Measurements from ENCODE around the gene C19orf33.
"Not testable (repeated sequence)": the region's sequence is repeated elsewhere in the genome, so short reads cannot be mapped to it uniquely, and the experiment has no call there.

The C19orf33 gene

DNA sequence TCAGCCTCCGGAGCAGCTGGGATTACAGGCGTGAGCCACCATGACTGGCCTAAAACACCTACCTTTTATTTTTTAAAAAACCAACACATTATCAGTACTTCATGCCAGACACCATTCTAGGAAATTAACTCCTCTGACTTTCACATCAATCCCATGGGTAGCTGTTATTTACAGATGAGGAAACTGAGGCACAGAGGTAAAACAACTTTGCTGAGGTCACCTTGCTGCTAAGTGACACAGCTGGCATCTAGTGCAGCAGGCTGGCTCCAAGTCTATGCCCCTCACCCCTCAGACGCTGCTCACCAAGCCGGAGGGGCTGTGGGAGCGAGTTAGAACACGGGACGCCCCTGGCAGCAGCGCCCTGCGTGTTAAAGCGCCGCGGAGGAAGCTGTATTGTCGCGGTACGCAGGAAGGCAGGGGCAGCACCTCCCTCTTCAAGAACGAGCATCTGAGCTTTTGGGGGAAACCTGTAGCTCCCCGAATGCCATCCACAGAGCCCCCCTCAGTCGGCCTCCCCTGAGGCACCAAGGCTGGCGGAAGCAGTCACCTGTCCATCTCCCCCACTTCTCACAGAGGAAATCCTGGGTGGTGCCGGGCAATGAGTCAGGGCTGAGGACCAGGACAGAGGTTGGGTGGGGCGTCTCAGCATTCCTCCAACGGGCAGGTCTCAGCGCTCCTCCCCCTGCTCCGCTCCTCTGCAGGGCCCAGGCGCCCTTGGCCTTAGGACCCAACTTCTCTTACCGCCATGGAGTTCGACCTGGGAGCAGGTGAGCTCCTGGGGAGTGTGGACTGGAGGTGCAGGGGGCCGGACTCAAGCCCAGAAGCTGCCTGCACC is at the start of gene C19orf33:
C19orf33 (plus strand) TSS at position 735 of the 835 bp plus-strand sequence; CDS start at position 746, 11 bp downstream.
- DNase-seq (ENCODE audit: low read depth), result no peak

DNA sequence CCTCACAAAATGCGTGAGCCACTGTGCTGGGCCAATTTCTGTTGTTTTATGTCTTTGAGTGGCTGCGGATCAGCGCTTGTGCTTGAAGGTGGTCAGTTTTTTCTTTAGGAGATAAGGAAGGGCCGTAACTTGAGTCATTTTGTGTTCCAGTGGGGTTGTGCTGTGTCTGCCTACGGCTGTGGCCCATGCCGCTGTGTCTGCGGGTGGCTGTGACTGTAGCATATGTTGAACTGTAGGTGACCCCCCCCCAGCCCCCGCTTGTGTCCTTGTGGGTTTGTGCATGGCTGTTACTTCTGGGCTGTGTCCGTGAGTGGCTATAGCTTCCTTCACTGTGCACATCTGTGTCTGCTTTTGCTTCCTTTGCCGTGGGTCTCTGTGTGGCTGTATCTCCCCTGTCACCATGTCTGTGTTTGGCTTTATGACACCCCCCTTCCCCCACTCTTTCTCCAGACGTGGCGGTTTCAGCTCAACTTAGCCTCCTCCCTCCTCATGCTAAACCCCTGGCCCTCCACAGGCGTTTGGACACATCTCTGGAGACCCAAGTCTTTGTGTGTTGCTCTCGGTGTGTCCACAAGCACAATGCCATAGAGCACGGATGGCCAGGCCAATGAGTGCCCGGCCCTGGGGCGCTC is 48.6 kb upstream of the C19orf33 start:
- no peak for DNase-seq (ENCODE audit: low read depth)

DNA sequence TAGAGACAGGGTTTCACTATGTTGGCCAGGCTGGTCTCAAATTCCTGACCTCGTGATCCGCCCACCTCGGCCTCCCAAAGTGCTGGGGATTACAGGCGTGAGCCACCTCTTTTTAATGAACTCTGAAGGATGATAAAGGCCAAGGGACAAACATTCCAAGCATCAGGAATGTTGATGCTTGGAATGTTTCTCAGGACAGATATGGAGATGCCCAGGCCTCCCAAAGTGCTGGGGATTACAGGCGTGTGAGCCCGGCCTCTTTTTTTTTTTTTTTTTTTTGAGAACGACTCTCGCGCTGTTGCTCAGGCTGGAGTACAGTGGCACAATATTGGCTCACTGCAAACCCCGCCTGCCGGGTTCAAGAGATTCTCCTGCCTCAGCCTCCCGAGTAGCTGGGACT is 42.1 kb upstream of the C19orf33 start:
- not testable (repeated sequence) for DNase-seq (ENCODE audit: low read depth)

DNA sequence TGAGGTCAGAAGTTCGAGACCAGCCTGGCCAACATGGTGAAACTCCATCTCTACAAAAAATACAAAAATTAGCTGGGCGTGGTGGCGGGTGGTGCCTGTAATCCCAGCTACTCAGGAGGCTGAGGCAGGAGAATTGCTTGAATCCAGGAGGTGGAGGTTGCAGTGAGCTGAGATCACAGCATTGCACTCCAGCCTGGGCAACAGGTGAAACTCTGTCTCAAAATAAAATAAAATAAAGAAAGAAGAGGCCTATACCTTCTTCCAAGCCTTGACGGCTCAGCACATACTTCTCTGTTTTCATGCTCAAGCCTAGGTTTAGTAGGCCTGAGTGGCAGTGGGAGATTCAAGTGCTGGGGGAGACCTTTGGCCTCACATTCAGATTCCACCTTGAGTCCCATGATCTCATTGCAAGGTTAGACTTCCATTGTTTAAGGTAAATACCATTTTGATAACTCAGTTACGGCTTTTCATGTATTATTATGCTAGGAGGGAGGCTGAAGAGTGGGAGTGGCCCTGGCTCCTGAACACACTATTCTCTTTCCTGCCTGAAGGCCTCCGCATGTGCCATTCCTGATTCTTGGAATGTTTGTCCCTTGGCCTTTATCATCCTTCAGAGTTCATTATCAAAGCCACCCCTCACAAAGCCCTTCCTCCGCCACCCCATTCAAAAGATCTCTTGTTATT is 41.3 kb upstream of the C19orf33 start:
- DNase-seq (ENCODE audit: low read depth), result no peak

DNA sequence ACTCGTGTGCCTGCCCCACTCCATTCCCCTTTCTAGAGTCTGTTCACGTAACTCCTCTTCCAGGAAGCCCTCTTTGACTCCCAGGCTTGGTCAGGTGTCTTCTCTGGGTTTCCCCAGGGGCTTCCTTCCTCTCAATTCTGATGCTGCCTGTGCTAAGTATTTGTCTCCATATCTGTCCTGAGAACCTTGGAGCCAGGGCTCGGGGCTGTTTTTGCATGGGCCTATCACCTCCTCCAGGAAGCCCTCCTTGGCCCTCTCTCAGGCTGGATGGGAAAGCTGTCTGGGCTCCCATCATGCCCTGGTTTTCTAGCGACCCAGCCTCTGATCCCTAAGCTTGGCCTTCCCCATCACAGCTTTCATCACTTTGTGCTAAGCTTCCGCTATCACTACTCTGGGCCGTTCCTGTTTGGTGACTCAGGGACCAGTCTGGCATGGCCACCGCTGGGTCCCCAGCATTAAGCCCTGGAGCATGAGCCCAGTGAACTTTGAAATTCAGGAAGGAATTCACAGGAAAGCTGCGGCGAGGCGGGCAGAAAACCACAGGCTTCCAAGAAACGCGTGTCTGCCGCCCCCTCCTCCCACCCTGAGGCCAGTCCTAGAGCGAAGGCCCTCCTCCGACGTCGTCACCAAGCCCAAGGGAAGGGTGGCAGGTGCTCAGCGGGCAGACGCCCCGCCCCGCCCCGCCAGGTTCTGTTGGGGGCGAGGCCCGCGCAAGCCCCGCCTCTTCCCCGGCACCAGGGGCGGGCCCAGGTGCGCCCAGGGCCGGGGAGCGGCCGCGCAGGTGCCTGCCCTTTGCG is 40.2 kb upstream of the C19orf33 start:
- DNase-seq (ENCODE audit: low read depth), result peak; percentile 20

DNA sequence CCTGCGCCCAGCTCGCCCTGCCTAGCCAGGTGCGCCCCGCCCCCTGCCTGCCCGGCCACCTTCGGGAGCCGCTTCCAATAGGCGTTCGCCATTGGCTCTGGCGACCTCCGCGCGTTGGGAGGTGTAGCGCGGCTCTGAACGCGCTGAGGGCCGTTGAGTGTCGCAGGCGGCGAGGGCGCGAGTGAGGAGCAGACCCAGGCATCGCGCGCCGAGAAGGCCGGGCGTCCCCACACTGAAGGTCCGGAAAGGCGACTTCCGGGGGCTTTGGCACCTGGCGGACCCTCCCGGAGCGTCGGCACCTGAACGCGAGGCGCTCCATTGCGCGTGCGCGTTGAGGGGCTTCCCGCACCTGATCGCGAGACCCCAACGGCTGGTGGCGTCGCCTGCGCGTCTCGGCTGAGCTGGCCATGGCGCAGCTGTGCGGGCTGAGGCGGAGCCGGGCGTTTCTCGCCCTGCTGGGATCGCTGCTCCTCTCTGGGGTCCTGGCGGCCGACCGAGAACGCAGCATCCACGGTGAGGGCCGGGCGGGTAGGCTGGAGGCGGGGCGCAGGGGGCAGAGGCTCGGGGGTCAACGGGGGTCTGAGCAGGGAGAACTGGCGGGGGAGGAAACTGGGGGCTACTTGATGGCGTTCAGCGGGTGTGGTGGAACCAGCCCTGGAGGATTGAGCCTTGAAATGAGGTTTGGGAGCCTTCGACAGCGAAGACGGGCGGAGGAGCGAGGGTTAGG is 39.4 kb upstream of the C19orf33 start, which contains the start of gene SPINT2:
SPINT2 (plus strand) TSS at position 88 of the 727 bp plus-strand sequence; CDS start at position 408, 320 bp downstream.
- DNase-seq (ENCODE audit: low read depth), result no peak

DNA sequence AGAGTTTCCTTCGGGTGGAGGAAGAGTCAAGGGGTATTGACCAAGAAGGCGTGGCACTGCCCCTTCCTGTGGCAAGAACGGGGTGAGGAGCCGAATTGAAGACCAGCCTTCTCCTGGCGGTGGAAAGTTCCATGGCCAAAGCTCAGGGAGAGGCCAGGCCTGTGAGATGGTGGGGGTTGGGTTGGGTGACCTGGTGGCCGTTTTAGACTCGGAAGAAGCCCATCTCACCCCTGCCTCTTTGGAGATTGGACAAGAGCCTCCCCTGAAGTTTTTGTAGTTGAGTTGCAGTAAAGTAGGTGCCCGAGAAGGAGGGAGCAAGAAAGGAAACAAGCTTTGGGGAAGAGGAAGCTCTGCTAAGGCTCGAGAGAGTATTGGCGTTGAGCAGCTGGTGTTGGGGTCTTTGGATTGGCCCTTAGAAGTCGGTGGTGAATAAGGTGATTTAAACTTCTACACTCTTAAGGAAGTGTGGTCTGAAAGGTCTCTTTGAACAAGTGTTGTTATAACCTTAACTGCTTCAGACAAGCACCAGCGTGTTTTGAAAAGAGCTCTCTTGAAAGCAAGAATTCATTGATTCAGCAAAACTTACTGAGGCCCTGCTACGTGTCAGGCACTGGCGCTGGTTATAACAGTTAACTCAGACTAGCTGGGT is 38.7 kb upstream of the C19orf33 start:
- no peak for DNase-seq (ENCODE audit: low read depth)

DNA sequence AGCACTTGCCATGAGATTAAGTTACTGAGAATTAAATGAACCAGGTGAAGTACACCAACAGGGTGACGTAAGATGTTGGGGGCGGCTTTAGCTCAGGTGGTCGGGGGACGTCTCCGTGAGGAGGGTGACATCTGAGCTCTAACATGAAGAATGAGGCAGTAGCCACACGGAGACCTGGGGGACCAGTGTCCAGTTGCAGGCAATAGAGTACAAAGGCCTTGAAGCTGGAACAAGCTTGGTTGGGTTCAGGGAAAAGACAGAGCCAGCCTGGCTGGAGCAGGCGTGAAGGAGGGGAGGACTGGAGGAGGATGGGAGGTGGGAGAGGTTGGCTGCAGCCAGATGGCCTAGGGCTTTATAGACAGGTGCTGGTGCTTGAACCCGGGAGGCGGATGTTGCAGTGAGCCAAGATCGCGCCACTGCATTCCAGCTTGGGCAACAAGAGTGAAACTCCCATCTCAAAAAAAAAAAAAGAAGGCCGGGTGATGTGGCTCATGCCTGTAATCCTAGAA is 38.1 kb upstream of the C19orf33 start:
- no peak for DNase-seq (ENCODE audit: low read depth)

DNA sequence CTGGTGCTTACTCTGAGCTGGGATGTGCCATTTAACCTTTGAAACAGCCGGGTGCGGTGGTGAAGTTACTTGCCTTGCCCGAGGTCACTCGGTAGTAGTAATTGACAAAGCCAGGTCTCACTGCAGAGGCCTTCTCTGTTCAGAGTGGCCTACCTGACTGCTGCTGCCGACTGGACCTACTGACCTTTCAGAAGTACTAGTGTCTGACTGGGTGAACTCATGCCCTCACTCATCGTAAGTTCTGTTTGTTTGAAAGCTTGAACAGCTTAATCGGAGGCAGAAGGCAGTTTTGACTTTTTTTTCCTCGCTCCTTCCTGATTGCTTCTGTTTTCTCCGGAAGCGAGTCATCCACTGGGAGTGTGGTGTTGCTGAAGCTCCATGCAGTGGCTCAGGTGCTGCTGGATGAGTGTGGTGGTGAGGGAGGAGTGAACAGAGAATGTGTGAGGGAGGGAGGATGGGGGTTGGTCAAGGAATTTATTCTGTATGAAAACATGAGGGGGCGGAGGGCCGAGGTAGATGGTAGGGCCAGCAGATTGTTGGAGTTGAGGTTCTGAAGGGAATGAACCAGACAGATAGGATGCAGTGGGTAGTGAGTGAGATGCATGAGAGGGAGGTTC is 37.0 kb upstream of the C19orf33 start:
- no peak for DNase-seq (ENCODE audit: low read depth)

DNA sequence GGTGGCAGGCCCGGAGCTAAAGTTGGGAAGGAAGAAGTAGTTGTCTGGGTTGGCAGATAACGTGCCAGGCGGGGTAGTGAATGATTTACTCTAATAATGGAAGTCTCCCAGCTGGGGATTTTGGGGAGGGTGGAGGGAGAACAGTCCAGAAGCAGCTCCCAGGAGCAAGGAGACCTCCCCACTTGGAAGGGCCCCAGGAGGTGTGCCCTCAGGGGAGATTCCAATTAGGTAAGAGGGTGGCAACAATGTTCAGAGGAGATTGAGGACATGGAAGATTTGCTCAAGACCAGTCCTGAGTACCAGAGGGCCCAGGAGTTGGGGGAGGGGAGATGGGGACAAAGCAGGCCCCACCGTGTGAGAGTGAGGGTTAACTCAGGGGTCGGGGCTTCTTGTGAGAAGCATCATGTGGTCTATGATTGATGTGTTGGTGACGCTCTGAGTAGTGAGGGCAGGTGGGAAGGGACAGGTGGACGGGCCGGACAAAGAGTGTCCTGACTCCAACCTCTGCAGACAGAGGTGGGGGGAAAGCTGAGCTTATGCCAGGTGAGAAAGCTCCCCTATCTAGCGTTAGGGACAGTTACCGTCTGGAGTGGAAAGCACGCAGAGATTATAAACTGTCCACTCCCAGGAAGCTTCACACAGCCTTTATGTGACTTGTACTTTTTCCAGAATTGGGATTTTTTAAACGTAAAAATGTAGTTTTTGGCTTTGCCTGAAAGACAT is 36.1 kb upstream of the C19orf33 start:
- DNase-seq (ENCODE audit: low read depth), result no peak

DNA sequence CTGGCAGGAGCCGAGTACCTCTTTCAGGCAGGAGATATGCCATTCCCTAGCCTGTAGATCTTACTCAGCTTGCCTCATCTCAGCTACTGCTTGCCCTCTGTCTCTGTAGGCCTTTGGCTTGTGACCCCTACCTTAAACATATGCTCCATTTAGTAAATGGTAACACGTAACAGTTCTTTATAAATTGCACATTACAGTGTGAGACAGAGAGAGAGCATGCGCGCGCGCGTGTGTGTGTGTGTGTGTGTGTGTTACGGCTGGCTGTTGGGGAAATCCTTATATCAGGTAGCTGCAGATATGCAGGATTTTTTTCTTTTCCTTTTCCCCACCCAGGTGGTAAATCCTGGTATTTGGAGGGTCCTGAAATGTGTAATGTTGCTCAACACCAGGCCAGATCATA is 35.5 kb upstream of the C19orf33 start:
- no peak for DNase-seq (ENCODE audit: low read depth)

DNA sequence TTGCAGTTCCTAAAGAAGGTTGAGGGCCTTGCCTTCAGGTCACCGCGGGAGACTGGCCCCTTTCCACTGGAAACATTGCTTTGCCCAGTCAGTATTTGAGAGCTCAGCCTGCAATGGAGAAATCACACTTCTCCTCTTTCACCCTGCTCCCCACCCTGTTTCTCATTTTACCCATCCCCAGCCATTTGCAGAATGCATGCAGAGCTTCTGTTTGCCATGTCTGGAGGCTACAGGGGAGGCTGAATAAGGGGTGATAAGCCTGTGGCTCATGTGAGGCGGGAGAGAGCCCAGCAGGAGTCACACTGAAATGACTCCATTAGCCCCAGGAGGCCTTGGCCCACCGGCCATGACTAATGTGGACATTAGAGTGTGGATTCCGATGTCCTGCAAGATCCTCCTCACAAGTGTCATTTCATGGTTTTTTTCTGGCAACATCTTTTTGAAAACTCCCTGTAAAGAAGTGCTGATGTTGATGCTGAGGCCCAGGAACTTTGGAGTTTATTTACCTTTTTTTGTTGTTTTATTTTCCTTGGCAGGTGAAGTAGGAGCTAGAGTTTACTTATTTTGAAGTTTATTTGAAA is 33.4 kb upstream of the C19orf33 start:
- peak; percentile 38 for DNase-seq (ENCODE audit: low read depth)

DNA sequence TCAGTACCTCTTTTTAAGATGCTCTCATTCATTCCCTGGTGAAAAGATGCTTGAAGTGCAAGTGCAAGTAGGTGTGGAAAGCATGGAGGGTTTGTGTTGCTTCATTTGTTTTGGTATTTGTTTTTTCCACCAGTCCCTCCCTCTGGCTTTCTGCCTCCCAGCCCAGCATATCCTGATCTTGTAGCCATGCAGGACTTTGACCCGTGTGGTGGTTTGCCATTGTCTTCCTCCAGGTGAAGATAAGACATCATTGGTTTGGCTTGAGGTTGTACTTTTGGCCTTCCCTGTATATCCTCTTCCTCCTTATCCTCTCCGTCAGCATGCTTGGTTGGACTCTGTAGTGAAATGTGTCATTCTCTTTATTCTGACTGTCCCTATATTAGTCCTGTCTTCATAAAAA is 30.6 kb upstream of the C19orf33 start:
- no peak for DNase-seq (ENCODE audit: low read depth)

DNA sequence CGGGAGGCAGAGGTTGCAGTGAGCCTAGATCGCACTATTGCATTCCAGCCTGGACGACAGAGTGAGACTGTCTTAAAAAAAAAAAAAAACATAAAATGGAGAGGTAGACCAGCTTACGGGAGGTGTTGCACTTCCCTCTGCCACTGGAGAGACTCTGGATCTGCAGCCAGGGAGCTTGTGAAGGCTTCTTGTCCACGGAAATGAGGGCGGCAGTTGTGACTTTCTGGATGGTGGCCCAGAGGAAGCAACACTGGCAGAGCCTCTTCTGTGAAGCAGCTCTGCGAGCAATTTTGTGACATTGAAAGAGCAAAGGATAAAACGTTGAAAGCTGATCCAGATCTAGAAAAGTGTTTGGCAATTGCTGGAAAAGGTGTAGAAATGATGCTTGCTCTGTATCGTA is 29.3 kb upstream of the C19orf33 start:
- no peak for DNase-seq (ENCODE audit: low read depth)

DNA sequence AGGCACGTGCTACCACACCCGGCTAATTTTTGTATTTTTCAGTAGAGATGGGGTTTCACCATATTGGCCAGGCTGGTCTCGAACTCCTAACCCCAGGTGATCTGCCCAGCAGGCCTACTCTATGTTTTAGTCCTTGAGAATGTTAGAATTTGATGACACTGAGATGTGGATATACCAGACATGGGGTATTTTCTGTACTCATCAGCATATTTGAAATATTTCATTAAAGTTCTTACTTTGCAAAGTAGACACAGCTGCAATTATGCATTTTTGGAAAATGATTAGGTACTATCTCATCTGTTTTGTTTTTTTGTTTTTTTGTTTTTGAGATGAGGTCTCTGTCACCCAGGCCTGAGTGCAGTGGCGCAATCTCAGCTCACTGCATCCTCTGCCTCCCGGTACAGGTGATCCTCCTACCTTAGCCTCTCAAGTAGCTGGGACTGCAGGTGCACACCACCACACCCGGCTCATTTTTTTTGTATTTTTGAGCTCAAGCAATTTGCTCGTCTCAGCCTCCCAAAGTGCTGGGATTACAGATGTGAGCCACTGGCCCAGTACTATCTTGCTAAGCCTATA is 27.0 kb upstream of the C19orf33 start:
- DNase-seq (ENCODE audit: low read depth), result no peak

DNA sequence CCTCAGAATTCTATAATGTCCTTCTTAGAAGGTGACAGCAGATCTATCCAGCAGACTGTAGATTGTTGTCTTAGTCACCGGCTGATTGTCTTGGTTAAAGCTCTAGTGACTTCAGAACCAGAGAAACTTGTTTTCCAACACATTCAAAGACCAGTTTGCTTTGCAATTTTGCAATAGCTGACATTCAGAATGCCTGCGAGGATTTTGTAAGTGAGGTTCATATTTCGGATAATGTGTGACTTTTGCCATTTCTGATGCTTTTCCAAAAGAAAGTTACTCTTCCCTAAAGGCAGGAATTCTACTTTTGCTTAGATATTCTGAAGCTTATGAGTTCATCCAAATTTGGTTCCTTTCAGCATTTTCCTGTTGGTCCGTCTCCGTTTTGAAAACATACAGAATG is 26.5 kb upstream of the C19orf33 start:
- DNase-seq (ENCODE audit: low read depth), result peak; percentile 86

DNA sequence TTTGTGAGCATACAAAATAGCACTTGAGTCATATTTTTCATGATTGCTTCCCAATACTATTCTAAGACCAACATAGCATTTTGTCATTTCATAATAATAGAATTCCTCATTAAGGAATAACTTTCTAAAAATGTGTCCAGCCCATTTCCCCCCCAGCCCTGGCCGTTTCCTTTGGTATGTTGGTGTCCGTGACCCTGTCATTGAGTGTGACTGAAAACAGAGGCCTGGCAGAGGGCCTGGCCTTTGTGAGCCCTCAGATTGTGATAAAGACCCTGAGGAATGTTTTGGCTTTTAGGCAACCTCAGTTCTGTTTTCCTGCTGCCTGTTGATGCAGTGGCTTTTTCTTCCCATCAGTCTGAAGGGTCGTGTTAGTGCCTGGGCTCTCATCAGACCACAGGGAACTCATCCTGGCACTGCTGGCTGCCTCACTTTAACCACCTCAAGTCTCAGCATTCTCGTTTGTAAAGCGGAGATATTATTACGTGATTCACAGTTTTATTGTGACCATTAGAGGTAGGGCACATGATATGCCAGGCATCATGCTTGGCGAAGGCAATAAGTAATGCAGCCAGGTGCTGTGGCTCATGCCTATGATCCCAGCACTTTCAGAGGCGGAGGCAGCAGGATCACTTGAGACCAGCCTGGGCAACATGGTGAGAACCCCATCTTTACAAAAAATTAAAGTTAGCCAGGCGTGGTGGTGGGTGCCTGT is 25.9 kb upstream of the C19orf33 start:
- peak; percentile 79 for DNase-seq (ENCODE audit: low read depth)

DNA sequence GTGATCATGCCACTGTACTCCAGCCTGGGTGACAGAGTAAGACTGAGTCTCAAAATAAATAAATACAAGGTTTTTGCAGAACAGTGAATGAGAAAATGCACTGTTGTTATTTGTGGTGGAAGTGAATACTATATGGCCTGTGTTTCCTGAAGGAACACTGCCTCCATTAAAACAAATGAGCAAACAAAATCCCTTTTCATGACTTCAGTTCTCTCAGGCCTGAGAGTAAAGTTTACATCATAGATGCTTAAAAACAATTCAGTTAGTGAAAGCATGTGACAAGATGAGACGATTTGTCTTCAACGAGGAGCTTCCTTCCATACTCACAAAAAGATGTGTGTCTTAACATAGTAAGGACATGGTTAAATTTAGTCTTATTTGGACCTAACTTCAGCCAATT is 25.3 kb upstream of the C19orf33 start:
- DNase-seq (ENCODE audit: low read depth), result no peak

Data from fibroblast of gingiva (primary cell).